Activated naive CD4-positive, alpha-beta T cell treated with Interleukin-2 at 50 U/mL for 16 hours (primary cell): ENCODE measurements around the gene PLXDC2.
"Not testable (repeated sequence)": the region's sequence is repeated elsewhere in the genome, so short reads cannot be mapped to it uniquely, and the experiment has no call there.

ENCODE experiments used
- DNase-seq: peaks from one replicate; pipeline ENCODE4 v3.0.0-alpha.2; 2020

PLXDC2 gene

DNA sequence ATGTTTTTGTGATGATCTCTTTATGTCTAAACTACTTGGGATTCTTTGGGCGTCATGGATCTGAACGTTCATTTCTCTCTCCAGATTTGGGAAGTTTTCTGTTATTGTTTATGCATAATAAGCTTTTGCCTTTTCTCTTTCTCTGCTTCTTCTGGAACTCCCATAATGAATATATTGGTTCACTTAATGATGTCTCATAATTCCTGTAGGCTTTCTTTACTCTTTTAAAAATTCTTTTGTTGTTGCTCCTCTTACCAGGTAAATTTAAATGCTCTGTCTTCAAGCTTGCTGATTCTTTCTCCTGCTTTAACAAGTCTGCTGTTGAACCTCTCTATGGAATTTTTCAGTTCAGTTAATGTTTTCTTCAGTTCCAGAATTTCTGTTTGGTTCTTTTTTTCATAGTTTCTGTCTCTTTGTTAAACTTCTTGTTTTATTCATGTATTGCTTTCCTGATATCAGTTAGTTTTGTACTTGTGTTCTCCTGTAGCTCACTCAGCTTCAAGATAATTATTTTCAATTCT lies 317.5 kb downstream of the PLXDC2 start:
- no peak for DNase-seq

GRCh38 chr10:20142311-20142710 lies 326.1 kb downstream of the PLXDC2 start:
- no peak for DNase-seq

GRCh38 chr10:20144268-20144667 lies 328.0 kb downstream of the PLXDC2 start:
- DNase-seq = no peak

GRCh38 chr10:20146004-20146403 lies 329.8 kb downstream of the PLXDC2 start:
- no peak for DNase-seq

GRCh38 chr10:20147684-20148083 lies 331.5 kb downstream of the PLXDC2 start:
- no peak for DNase-seq

DNA sequence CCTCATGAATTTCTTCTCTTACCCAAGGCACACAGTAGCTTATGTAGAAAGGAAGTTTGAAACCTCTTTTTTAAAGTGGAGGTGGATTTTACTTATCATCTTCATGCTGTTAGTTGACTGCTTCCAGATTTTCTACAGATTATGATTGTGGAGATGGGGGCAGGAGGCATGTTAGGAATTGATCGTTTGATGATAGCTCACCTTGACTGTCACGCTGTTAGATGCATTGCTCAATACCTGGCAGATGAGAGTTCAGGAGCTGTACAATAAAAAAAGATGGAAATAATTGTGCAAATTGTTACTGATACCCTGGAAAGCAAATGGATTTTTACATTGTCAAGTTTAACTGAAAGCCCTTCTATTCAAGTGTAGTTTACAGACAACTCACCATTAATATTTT lies 340.3 kb downstream of the PLXDC2 start:
- DNase-seq = no peak

DNA sequence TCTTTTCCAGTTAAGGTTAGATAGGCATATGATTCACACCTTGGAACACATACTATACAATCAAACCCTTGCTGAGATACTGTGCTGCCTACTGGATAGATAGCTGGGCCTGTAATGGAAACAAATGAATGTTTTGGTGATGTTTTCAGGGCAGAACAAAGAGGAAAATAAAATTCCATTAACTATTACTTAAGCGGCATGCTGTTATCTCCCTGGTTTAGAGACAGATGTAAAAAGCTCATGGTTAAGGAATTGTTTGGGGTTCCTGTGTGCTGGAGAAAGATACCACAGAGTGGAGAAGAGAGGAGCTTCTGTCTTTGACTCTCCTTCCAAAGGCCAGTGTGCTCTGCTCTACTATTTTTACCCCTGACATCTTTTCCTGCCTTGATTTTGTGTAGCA lies 341.1 kb downstream of the PLXDC2 start:
- no peak for DNase-seq

DNA sequence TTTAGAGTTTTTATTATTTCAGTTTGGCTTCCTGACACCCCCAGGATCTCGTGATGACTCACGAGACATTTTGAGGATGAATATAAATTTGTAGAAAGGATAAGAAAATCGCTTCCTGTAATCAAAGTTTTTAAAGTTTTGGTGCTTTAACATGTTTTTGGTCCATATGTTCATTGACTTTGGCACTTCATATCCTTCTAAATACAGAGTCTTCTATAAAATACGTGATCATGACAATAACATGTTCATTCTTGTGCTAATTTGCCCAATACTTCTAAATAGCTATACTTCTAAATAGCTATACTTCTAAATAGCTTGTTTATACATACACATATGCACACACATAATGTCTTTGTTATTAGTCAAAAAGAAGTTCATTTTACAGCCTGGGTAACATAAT lies 341.9 kb downstream of the PLXDC2 start:
- no peak for DNase-seq

DNA sequence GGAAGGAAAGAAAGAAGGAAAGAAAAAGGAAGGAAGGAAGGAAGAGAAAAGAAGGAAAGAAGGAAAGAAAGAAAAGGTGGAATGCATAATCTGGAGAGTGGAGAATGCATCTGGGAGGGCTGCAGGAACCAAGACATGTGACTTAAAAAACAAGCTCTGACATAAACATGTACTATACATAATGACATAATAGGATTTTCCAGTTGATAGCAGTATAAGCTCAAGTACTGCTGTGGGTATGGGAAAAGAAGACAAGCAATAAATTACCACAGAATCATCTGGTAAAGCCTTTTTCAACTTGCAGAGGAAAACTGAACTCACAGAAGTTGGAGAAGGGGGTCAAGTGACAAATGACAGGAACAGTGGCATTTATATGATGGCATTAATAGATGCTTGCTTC lies 345.9 kb downstream of the PLXDC2 start:
- DNase-seq = no peak

DNA sequence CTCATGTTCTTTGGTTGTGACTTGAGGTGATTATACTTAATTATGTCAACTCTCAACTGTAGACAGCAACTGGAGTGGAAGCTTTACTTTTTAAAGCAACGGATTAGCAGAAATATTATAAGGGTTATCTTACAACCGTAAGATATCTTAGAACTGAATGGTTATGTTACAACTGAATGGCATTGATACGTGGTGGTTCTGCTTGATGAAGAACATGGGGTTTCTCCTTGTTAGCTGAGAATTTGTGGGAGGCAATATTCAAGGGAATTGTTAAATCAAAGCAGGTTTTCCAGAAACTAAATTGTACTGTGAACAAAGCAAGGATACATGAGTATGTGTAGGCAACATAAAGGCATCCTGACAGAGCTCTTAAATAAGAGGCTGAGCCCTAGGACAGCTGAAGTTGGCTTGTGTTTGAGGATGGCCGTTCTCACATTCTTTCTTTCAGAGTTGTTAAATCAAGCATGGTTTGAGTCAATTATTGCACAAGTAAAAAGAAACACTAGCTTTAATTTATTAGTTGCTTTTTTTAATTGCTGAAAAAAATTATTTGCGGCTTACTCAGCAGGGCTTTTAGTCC lies 350.0 kb downstream of the PLXDC2 start:
- no peak for DNase-seq

DNA sequence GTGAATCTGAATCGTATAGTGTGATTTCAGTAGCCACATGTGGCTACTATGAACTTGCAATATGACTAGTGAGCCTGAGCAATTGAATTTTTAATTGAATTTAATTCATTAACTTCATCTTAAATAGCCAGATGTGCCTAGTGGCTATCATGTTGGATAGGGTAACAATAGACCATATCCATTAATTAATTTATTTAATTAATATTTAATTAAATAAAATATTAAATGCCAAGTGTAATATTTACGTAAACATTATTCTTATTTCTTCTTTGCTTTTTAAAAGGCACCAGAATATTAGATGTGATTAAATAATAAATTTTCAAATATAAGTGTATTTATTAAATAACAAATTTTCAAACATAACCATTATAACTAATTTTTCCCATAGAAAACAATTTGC lies 354.4 kb downstream of the PLXDC2 start:
- no peak for DNase-seq

- no peak for DNase-seq
These were observed 356.8 kb downstream of the PLXDC2 start for GRCh38 chr10:20173046-20173445.

GRCh38 chr10:20175719-20176118 lies 359.5 kb downstream of the PLXDC2 start:
- no peak for DNase-seq

DNA sequence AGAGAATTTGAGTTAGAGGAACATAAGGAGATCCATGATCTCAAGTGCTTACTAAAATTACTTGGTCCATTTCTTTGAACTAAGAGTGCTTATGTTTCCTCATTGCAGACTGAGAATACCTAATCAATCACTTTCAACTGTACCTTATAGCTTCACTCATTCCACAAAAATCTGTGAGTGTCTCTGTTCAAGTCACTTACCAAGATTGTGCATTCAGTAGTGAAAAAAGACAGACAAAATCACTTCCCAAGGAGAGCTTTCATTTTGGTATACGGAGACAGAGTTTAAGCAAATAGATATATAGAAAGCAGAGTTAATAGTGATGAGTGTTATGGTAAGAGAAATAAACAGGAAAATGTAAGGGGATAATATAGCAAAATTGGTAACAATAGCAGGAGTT lies 364.5 kb downstream of the PLXDC2 start:
- no peak for DNase-seq

DNA sequence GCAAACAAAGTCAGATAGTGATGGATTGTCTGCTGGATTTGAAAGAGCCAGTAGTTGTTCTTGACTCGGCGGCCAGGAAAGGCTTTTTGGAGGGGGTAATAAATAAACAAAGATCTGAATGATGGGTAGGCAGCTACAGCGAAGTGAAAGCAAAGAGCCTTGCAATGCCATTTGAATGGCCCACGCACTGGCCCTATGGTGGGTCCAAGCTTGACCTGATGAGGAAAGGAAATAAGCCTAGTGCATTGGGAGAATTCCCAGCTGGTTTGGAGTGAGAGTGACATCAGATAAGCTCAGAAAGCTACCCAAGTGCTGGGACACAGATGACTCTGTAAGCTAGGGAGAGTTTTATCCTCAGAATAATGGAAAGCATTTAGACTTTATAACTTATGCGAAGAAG lies 365.2 kb downstream of the PLXDC2 start:
- DNase-seq = no peak

GRCh38 chr10:20185116-20185515 lies 368.9 kb downstream of the PLXDC2 start:
- no peak for DNase-seq

GRCh38 chr10:20191392-20191791 lies 375.2 kb downstream of the PLXDC2 start:
- DNase-seq = not testable (repeated sequence)

DNA sequence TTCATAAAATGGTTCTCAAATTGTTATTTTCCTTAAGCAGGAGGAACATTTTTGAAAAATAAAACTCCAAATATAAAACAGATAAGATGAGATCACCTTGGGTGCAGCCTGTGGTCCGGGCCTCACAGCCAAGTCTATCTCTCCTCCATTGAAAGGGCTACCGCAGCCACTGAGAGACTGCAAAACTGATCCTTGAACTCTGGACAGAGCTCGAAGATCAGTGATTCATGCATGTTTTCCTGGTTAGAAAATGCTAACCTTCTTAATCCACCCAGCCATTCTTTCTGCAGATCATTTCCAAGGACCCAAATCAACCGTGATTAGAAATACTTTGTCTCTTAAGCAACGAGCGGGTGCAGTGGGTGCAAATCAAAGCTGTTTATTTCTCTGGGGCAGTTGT lies 378.8 kb downstream of the PLXDC2 start:
- DNase-seq = no peak

DNA sequence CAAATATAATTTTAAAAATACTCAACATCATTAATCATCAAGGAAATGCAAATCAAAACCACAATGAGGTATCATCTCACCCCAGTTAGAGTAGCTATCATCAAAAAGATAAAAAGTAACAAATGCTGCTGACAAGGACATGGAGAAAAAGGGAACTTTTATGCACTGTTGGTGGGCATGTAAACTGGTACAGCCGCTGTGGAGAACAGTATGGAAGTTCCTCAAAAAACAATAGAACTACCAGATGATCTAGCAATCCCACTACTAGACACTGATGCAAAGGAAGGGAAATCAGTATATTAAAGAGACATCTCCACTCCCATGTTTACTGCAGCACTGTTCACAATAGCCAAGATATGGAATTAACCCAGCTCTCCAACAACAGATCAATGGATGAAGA lies 384.5 kb downstream of the PLXDC2 start:
- DNase-seq = no peak

- DNase-seq = no peak
These were observed 386.1 kb downstream of the PLXDC2 start for GRCh38 chr10:20202337-20202736.

GRCh38 chr10:20207653-20208052 lies 391.4 kb downstream of the PLXDC2 start:
- DNase-seq = no peak

DNA sequence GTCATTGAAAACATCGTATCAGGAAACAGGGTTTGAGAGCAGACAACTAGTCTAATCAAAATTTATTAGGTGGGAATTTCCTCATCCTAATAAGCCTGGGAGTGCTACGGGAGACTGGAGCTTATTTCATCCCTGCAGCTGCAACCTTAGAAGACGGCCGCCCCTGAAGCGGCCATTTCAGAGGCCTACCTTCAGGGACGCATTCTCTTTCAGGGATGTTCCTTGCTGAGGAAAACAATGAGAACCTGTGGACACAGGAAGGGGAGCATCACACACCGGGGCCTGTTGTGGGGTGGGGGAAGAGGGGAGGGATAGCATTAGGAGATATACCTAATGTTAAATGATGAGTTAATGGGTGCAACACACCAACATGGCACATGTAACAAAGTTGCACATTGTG lies 392.9 kb downstream of the PLXDC2 start:
- DNase-seq = not testable (repeated sequence)

- no peak for DNase-seq
These were observed 399.4 kb downstream of the PLXDC2 start for GRCh38 chr10:20215547-20216152.

- no peak for DNase-seq
These were observed 405.1 kb downstream of the PLXDC2 start for GRCh38 chr10:20221356-20221755.

DNA sequence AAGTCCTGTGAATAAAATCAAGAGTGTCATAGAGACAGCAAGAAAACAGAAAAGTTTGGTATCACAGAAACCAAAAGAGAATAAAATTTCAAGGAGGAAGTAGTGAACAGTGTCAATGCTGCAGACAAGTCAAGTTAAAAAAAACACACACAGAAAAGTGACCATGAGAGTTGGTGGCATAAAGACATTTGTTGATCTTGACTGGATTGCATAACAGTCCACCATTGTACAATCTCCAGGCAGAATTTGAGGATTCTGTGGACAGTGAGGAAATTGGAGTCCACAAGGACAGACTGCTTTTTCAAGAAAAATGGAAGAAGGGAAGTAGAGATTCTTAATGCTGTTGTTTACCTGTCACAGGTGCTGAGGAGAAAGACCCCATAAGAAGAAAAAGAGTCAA lies 412.5 kb downstream of the PLXDC2 start:
- DNase-seq = no peak
